ENCODE measurements around the gene COL4A2. TPM values are rescaled to one million over a fixed set of nuclear protein-coding genes. Genes with fewer than 3 reads are reported as not detected.
"Not testable (repeated sequence)": the region's sequence is repeated elsewhere in the genome, so short reads cannot be mapped to it uniquely, and the experiment has no call there.

The COL4A2 gene
- total and polyA plus RNA-seq, 5 experiments from 2014 or later = not detected

- no peak for DNase-seq
- Mint-ChIP-seq H3K9me3 (no peaks in the 10 kb centered on the region), H3K4me1 (peaks cover 14 to 46% (median 31%) of the 10 kb centered on the region in 4 donors), H3K27ac (peak overlapping the region in 3 of 10 donors; percentile 48 to 63 (median 53)), H3K4me3 (no peak overlapping the region), H3K27me3 (no peaks in the 10 kb centered on the region), H3K36me3 (no peaks in the 10 kb centered on the region)
- POLR2A ChIA-PET = no interaction called here
- ATAC-seq = no peak
Observed at GRCh38 chr13:110523180-110523579, 216.1 kb downstream of the COL4A2 start.

GRCh38 chr13:110523838-110524540 lies 216.9 kb downstream of the COL4A2 start:
- Mint-ChIP-seq H3K36me3 (peaks cover 0 to 2% (median 0%) of the 10 kb centered on the region in 3 donors), H3K4me3 (peak overlapping the region in 8 of 10 donors; percentile 33 to 80 (median 64)), H3K4me1 (peaks cover 14 to 50% (median 31%) of the 10 kb centered on the region in 4 donors), H3K27me3 (peaks cover 0 to 2% (median 0%) of the 10 kb centered on the region in 5 donors), H3K27ac (peak overlapping the region in 5 of 10 donors; percentile 33 to 80 (median 60)), H3K9me3 (peaks cover 0 to 2% (median 0%) of the 10 kb centered on the region in 9 donors)
- ATAC-seq = no peak
- peak in 1 of 10 donors; percentile 50 for DNase-seq
- POLR2A ChIA-PET = no interaction called here

- peak; percentile 51 to 68 for ATAC-seq
- Mint-ChIP-seq H3K4me3 (peak overlapping the region in 9 of 10 donors; percentile 33 to 80 (median 63)), H3K27ac (peak overlapping the region in 6 of 10 donors; percentile 40 to 82 (median 70)), H3K36me3 (peaks cover 0 to 2% (median 0%) of the 10 kb centered on the region in 3 donors), H3K27me3 (peaks cover 0 to 2% (median 0%) of the 10 kb centered on the region in 5 donors), H3K4me1 (peaks cover 14 to 52% (median 31%) of the 10 kb centered on the region in 4 donors), H3K9me3 (peaks cover 0 to 3% (median 0%) of the 10 kb centered on the region in 9 donors)
- POLR2A ChIA-PET = interaction anchor here (0.6 kb wide), 1 partner anchor 191 kb away, joined by 3 read pairs; no protein-coding TSS in a partner anchor
- peak in 4 of 10 donors; percentile 7 to 66 (median 21) for DNase-seq
Observed at GRCh38 chr13:110524541-110525257, 217.6 kb downstream of the COL4A2 start.

GRCh38 chr13:110525328-110526319 lies 218.5 kb downstream of the COL4A2 start:
- H3K4me3 Mint-ChIP-seq = peak overlapping the region in 9 of 10 donors; percentile 40 to 80 (median 63)
- H3K36me3 Mint-ChIP-seq = peaks cover 0 to 2% (median 0%) of the 10 kb centered on the region in 3 donors
- ATAC-seq = peak; percentile 87 to 88
- peaks cover 0 to 2% (median 0%) of the 10 kb centered on the region in 5 donors for H3K27me3 Mint-ChIP-seq
- H3K9me3 Mint-ChIP-seq = peaks cover 0 to 3% (median 0%) of the 10 kb centered on the region in 9 donors
- H3K4me1 Mint-ChIP-seq = peaks cover 14 to 50% (median 31%) of the 10 kb centered on the region in 4 donors
- H3K27ac Mint-ChIP-seq = peak overlapping the region in 7 of 10 donors; percentile 6 to 82 (median 62)
- DNase-seq = peak in 8 of 10 donors; percentile 10 to 75 (median 42)
- POLR2A ChIA-PET = interaction anchor here (0.6 to 1.3 kb wide), 5 partner anchors 13 to 369 kb away, joined by 3 to 4 read pairs (median 3); no protein-coding TSS in a partner anchor

GRCh38 chr13:110528371-110528770 lies 221.3 kb downstream of the COL4A2 start:
- H3K36me3 Mint-ChIP-seq = peaks cover 0 to 2% (median 0%) of the 10 kb centered on the region in 3 donors
- peaks cover 0 to 3% (median 0%) of the 10 kb centered on the region in 9 donors for H3K9me3 Mint-ChIP-seq
- DNase-seq = no peak
- no peak overlapping the region for H3K27ac Mint-ChIP-seq
- H3K4me3 Mint-ChIP-seq = no peak overlapping the region
- H3K4me1 Mint-ChIP-seq = peaks cover 14 to 38% (median 30%) of the 10 kb centered on the region in 4 donors
- ATAC-seq = no peak
- peaks cover 0 to 2% (median 0%) of the 10 kb centered on the region in 5 donors for H3K27me3 Mint-ChIP-seq
- POLR2A ChIA-PET = no interaction called here

- Mint-ChIP-seq H3K27me3 (peaks cover 0 to 2% (median 0%) of the 10 kb centered on the region in 5 donors), H3K27ac (peak overlapping the region in 1 of 10 donors; percentile 14), H3K9me3 (peaks cover 0 to 3% (median 0%) of the 10 kb centered on the region in 9 donors), H3K4me1 (peaks cover 14 to 36% (median 29%) of the 10 kb centered on the region in 4 donors), H3K36me3 (peaks cover 0 to 2% (median 0%) of the 10 kb centered on the region in 3 donors), H3K4me3 (no peak overlapping the region)
- no peak for ATAC-seq
- POLR2A ChIA-PET = no interaction called here
- DNase-seq = no peak
Observed at GRCh38 chr13:110528911-110529310, 221.8 kb downstream of the COL4A2 start.

GRCh38 chr13:110529522-110530311 lies 222.6 kb downstream of the COL4A2 start:
- no peak for ATAC-seq
- Mint-ChIP-seq H3K27me3 (peaks cover 0 to 2% (median 0%) of the 10 kb centered on the region in 5 donors), H3K27ac (peak overlapping the region in 1 of 10 donors; percentile 19), H3K36me3 (peaks cover 0 to 2% (median 0%) of the 10 kb centered on the region in 3 donors), H3K9me3 (peaks cover 0 to 3% (median 0%) of the 10 kb centered on the region in 9 donors), H3K4me1 (peaks cover 11 to 28% (median 21%) of the 10 kb centered on the region in 4 donors), H3K4me3 (no peak overlapping the region)
- DNase-seq = peak in 1 of 10 donors; percentile 40
- POLR2A ChIA-PET = interaction anchor here (0.6 kb wide), 1 partner anchor 768 kb away, joined by 4 read pairs; no protein-coding TSS in a partner anchor

- Mint-ChIP-seq H3K36me3 (peaks cover 0 to 2% (median 0%) of the 10 kb centered on the region in 3 donors), H3K9me3 (peaks cover 0 to 3% (median 0%) of the 10 kb centered on the region in 9 donors), H3K4me1 (peaks cover 0 to 18% (median 11%) of the 10 kb centered on the region in 4 donors), H3K27ac (peak overlapping the region in 1 of 10 donors; percentile 34), H3K27me3 (peaks cover 0 to 2% (median 0%) of the 10 kb centered on the region in 5 donors), H3K4me3 (no peak overlapping the region)
- ATAC-seq = no peak
- DNase-seq = no peak
- POLR2A ChIA-PET = no interaction called here
Observed at GRCh38 chr13:110531100-110531499, 224.0 kb downstream of the COL4A2 start.

- ATAC-seq (no peak), DNase-seq (peak in 1 of 10 donors; percentile 31)
- Mint-ChIP-seq H3K27ac (no peak overlapping the region), H3K9me3 (peaks cover 0 to 3% (median 0%) of the 10 kb centered on the region in 9 donors), H3K36me3 (peaks cover 0 to 2% (median 0%) of the 10 kb centered on the region in 3 donors), H3K4me1 (peaks cover 3 to 17% (median 10%) of the 10 kb centered on the region in 4 donors), H3K4me3 (no peak overlapping the region), H3K27me3 (peaks cover 0 to 2% (median 0%) of the 10 kb centered on the region in 5 donors)
- POLR2A ChIA-PET = no interaction called here
Observed at GRCh38 chr13:110531671-110532083, 224.6 kb downstream of the COL4A2 start.

- H3K4me3 Mint-ChIP-seq, POLR2A ChIA-PET, H3K27me3 Mint-ChIP-seq, H3K36me3 Mint-ChIP-seq, DNase-seq, H3K27ac Mint-ChIP-seq, H3K9me3 Mint-ChIP-seq, ATAC-seq: not testable (repeated sequence)
- peaks cover 5 to 16% (median 9%) of the 10 kb centered on the region in 4 donors for H3K4me1 Mint-ChIP-seq
Observed at GRCh38 chr13:110532258-110532657, 225.2 kb downstream of the COL4A2 start.
